GF-D8 (cell line): ENCODE measurements around the gene SLC22A9.

Source experiments
- DNase-seq: peaks from one replicate; lab custom pipeline; 2025; lab: John Stamatoyannopoulos, UW

SLC22A9 gene

DNA sequence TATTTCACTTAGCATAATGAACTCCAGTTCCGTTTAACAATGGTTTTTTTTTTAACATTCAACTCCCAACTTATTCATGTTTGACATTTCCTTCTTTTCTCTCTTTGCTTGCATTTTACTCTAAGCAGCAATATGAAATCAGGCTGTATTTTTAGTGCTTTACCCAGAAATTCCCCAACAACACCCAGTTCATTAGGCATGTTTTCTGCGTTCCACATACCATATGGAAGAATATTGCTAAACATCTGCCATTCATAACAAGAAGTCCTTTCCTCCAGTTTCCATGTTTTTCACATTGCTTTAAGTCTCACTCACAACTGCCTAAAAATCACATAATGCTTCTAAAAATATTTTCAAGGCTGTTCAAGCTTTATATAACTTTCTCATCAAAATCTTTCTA is 75.5 kb downstream of the SLC22A9 start:
- DNase-seq: no peak

DNA sequence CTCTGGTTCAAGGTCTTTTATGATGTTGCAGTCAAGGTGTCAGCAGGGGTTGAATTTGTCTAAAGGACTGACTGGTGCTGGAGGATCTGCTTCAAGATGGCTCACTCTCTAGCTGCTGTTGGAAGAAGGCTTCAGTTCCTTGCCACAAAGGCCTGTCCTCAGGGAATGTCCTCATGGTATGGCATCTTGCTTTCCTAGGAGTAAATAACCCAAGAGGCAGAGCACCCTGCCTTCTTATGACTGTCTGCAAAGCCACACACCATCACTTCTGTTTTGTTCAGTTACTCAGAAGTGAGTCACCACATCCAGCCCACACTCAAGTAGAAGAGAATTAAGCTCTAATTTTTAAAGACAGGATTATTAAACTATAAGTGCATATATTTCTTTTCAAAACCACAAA is 76.1 kb downstream of the SLC22A9 start:
- DNase-seq: no peak

DNA sequence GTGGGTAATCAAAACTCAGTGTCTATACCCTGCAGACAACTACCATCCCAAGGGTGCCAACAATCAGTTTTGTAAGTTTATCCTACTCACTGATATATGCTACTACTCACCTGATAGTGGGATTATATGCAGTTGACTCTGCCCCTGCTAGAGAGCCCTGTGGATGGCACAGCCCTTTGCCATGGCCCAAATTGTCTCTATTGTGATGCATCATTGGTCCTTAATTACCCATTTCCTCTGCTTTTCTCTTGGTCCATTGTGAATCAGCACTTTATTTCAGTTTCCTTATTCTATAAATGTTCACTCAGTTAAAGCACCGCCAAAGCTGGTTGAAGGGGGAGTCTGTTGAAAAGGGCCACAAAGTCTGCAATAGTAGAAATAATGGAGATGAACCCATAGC is 79.1 kb downstream of the SLC22A9 start:
- DNase-seq: no peak

- no peak for DNase-seq
Measured at GRCh38 chr11:63459586-63459985, 90.0 kb downstream of the SLC22A9 start.
